Fibroblast of lung (primary cell): Measurements from ENCODE around the gene RBM7. TPM values are rescaled to one million over a fixed set of nuclear protein-coding genes. Genes with fewer than 3 reads are reported as not detected.
A peak's percentile ranks its signal among the peaks of the same experiment; 100 is the strongest.

Source experiments
- DNase-seq, 2 donors: peaks; one replicate each; pipeline versions ENCODE4 v3.0.0 to v3.0.0-alpha.2; 2010; ENCODE audit warnings: low read depth in 2 of 2
- H2AFZ ChIP-seq: 2 replicates; pipeline ENCODE4 v1.5.1; 2012; ENCODE audit warnings: low read length, control low read depth, inconsistent platforms
- H3K27ac ChIP-seq: 2 replicates; pipeline ENCODE4 v1.5.1; 2011; ENCODE audit warnings: low read length, control low read depth; ENCODE audit not compliant: insufficient read depth
- H3K27me3 ChIP-seq: 2 replicates; pipeline ENCODE4 v1.5.1; 2011; ENCODE audit warnings: mild to moderate bottlenecking, low read length; ENCODE audit not compliant: control insufficient read depth, insufficient read depth
- H3K36me3 ChIP-seq: 2 replicates; pipeline ENCODE4 v1.5.1; 2011; ENCODE audit warnings: low read length; ENCODE audit not compliant: control insufficient read depth, insufficient read depth
- H3K4me1 ChIP-seq: 2 replicates; pipeline ENCODE4 v1.5.1; 2011; ENCODE audit warnings: low read length; ENCODE audit not compliant: control insufficient read depth, insufficient read depth; ENCODE audit errors: extremely low read depth
- H3K4me2 ChIP-seq: 2 replicates; pipeline ENCODE4 v1.5.1; 2011; ENCODE audit warnings: low read length, control low read depth; ENCODE audit not compliant: insufficient read depth; ENCODE audit errors: extremely low read depth
- H3K4me3 ChIP-seq, 4 experiments: fragments of 200-600 bp in 1 of 4; sonication (generic) in 1 of 4; replicated peaks in 1 of 4; 2 replicates each; pipeline ENCODE4 v1.5.1; 2011 to 2016; ENCODE audit warnings: low read length in 4 of 4, low read depth in 3 of 4, mild to moderate bottlenecking in 3 of 4, control low read depth in 2 of 4, inconsistent platforms in 1 of 4, mixed read lengths in 1 of 4; ENCODE audit not compliant: insufficient read depth in 1 of 4; ENCODE audit errors: control extremely low read depth in 1 of 4
- H3K79me2 ChIP-seq: 2 replicates; pipeline ENCODE4 v1.5.1; 2012; ENCODE audit warnings: mild to moderate bottlenecking, low read length, inconsistent platforms; ENCODE audit not compliant: control insufficient read depth, insufficient read depth
- H3K9ac ChIP-seq: 2 replicates; pipeline ENCODE4 v1.5.1; 2011; ENCODE audit warnings: mild to moderate bottlenecking, low read length, control low read depth; ENCODE audit not compliant: insufficient read depth
- H3K9me3 ChIP-seq: 2 replicates; pipeline ENCODE4 v1.5.1; 2012; ENCODE audit warnings: low read depth, low read length; ENCODE audit not compliant: control insufficient read depth, insufficient read depth
- H4K20me1 ChIP-seq: 2 replicates; pipeline ENCODE4 v1.5.1; 2011; ENCODE audit warnings: low read length; ENCODE audit not compliant: control insufficient read depth, insufficient read depth; ENCODE audit errors: extremely low read depth
- EZH2 ChIP-seq: IDR thresholded peaks from 2 replicates; pipeline ENCODE4 v1.5.1; 2012; ENCODE audit warnings: low read length, control low read depth, mild to moderate bottlenecking; ENCODE audit errors: missing control alignments
- polyA plus RNA-seq, 2 donors: library from polyadenylated mRNA; depleted of rRNA in 1 of 2; stranded (reverse) in 1 of 2; unstranded in 1 of 2; fragments of >200 nt; gene quantifications; 2 replicates each; pipeline ENCODE4 v1.2.1, GENCODE V29; 2011 to 2012; ENCODE audit warnings: missing spikeins in 1 of 2
- total RNA-seq: library from RNA; depleted of rRNA; stranded (reverse); fragments of >200 nt; gene quantifications from 2 replicates; pipeline ENCODE4 v1.2.1, GENCODE V29; 2014
- TF ChIP-seq, protein P1 (sequence below), 2 donors: IDR thresholded peaks in 1 of 2; conservative IDR thresholded peaks in 1 of 2; 1 replicate in 1 of 2; 2 replicates in 1 of 2; pipeline ENCODE4 v1.5.1; 2011 to 2012; ENCODE audit warnings: low read length in 2 of 2, control low read depth in 1 of 2, inconsistent platforms in 1 of 2, low read depth in 1 of 2, mild to moderate bottlenecking in 1 of 2

The RBM7 gene
- total and polyA plus RNA-seq, 2 donors (not counting 1 experiment from before 2014, with no cell fraction given), result 46.5 to 81.1 TPM

- peak overlapping the region; percentile 99 for H3K9ac ChIP-seq
- no peaks in the 10 kb centered on the region for H3K27me3 ChIP-seq
- H3K9me3 ChIP-seq, result no peaks in the 10 kb centered on the region
- peak overlapping the region; percentile 100 for H3K27ac ChIP-seq
- no peak overlapping the region for H2AFZ ChIP-seq
- H4K20me1 ChIP-seq, result no peaks in the 10 kb centered on the region
- H3K4me3 ChIP-seq, result peak overlapping the region; percentile 40 to 96 (median 73)
- no peak for TF ChIP-seq EZH2
- TF ChIP-seq, protein P1, sequence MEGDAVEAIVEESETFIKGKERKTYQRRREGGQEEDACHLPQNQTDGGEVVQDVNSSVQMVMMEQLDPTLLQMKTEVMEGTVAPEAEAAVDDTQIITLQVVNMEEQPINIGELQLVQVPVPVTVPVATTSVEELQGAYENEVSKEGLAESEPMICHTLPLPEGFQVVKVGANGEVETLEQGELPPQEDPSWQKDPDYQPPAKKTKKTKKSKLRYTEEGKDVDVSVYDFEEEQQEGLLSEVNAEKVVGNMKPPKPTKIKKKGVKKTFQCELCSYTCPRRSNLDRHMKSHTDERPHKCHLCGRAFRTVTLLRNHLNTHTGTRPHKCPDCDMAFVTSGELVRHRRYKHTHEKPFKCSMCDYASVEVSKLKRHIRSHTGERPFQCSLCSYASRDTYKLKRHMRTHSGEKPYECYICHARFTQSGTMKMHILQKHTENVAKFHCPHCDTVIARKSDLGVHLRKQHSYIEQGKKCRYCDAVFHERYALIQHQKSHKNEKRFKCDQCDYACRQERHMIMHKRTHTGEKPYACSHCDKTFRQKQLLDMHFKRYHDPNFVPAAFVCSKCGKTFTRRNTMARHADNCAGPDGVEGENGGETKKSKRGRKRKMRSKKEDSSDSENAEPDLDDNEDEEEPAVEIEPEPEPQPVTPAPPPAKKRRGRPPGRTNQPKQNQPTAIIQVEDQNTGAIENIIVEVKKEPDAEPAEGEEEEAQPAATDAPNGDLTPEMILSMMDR (conservative IDR thresholded peaks at IDR 0.05 in 1 of 2, IDR thresholded peaks at IDR 0.05 in 1 of 2; ENCODE audit: low read depth in 1 of 2, low read length in 2 of 2), result no peak
- H3K4me1 ChIP-seq, result peaks cover 3% of the 10 kb centered on the region
- H3K79me2 ChIP-seq, result peaks cover 59% of the 10 kb centered on the region
- peak in 1 of 2 donors; percentile 24 for DNase-seq
- H3K4me2 ChIP-seq, result peak overlapping the region; percentile 59
- peaks cover 2% of the 10 kb centered on the region for H3K36me3 ChIP-seq
Measured at GRCh38 chr11:114401311-114401710, 845 bp downstream of the RBM7 start.

DNA sequence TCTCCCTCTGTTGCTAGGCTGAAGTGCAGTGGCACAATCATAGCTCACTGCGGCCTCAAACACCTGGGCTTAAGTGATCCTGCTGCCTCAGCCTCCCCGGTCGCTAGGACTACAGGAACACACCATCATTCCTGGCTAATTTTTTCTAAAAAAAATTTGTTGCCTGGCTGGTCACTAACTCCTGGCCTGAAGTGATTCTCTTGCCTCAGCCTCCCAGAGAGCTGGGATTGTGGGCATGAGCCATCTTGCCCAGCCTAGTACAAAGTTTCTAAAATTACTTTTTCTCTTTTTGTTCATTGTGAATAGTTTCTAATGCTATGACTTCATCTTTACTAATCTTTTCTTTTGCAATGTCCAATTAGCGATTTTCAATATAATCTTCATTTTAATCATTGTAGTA, 12.5 kb downstream of the RBM7 start:
- Histone ChIP-seq H3K9me3 (no peaks in the 10 kb centered on the region), H3K27me3 (no peaks in the 10 kb centered on the region)

DNA sequence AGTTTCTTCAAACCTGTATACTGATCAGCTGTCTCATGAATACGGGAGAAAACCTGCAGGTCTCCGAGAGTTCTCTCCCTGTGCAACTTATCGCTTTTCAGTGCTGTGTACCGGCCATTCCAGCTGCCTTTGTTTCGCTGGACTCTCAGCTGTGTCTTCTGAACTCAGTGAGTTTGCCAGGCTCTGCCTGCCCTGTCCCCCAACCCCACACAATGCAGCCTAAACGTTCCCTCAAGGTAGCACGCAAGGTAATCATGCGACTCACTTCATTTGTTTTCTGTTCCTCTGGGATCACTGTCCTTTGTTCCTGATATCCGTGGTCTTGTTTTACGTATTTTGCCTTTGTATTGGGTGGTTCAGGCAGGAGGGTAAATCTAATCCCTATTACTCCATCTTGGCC, 13.5 kb downstream of the RBM7 start:
- H3K9ac ChIP-seq, result no peak overlapping the region
- H3K27me3 ChIP-seq, result no peaks in the 10 kb centered on the region
- no peaks in the 10 kb centered on the region for H4K20me1 ChIP-seq
- H3K4me3 ChIP-seq, result no peak overlapping the region
- no peaks in the 10 kb centered on the region for H3K79me2 ChIP-seq
- no peak overlapping the region for H3K27ac ChIP-seq
- no peaks in the 10 kb centered on the region for H3K9me3 ChIP-seq
- no peak overlapping the region for H3K4me2 ChIP-seq
- H3K36me3 ChIP-seq, result no peaks in the 10 kb centered on the region
- H3K4me1 ChIP-seq, result no peaks in the 10 kb centered on the region
- TF ChIP-seq EZH2, result no peak
- TF ChIP-seq, protein P1 (conservative IDR thresholded peaks at IDR 0.05 in 1 of 2, IDR thresholded peaks at IDR 0.05 in 1 of 2; ENCODE audit: low read depth in 1 of 2, low read length in 2 of 2), result no peak
- no peak for DNase-seq
- no peak overlapping the region for H2AFZ ChIP-seq

More for the DNA sequence above, 12.5 kb downstream of the RBM7 start:
- Histone ChIP-seq H3K4me3 (no peak overlapping the region), H3K4me1 (no peaks in the 10 kb centered on the region), H4K20me1 (no peaks in the 10 kb centered on the region), H3K4me2 (no peak overlapping the region), H3K27ac (no peak overlapping the region), H3K9ac (no peak overlapping the region), H3K79me2 (no peaks in the 10 kb centered on the region), H2AFZ (no peak overlapping the region), H3K36me3 (no peaks in the 10 kb centered on the region)
- TF ChIP-seq, protein P1 (conservative IDR thresholded peaks at IDR 0.05 in 1 of 2, IDR thresholded peaks at IDR 0.05 in 1 of 2; ENCODE audit: low read depth in 1 of 2, low read length in 2 of 2), result no peak
- TF ChIP-seq EZH2, result no peak
- DNase-seq, result no peak
